NCI-H2107 (cell line): ENCODE results near the gene ZNF556.

Experiments
- DNase-seq: peaks from one replicate; lab custom pipeline; 2025; lab: John Stamatoyannopoulos, UW

The ZNF556 gene

DNA sequence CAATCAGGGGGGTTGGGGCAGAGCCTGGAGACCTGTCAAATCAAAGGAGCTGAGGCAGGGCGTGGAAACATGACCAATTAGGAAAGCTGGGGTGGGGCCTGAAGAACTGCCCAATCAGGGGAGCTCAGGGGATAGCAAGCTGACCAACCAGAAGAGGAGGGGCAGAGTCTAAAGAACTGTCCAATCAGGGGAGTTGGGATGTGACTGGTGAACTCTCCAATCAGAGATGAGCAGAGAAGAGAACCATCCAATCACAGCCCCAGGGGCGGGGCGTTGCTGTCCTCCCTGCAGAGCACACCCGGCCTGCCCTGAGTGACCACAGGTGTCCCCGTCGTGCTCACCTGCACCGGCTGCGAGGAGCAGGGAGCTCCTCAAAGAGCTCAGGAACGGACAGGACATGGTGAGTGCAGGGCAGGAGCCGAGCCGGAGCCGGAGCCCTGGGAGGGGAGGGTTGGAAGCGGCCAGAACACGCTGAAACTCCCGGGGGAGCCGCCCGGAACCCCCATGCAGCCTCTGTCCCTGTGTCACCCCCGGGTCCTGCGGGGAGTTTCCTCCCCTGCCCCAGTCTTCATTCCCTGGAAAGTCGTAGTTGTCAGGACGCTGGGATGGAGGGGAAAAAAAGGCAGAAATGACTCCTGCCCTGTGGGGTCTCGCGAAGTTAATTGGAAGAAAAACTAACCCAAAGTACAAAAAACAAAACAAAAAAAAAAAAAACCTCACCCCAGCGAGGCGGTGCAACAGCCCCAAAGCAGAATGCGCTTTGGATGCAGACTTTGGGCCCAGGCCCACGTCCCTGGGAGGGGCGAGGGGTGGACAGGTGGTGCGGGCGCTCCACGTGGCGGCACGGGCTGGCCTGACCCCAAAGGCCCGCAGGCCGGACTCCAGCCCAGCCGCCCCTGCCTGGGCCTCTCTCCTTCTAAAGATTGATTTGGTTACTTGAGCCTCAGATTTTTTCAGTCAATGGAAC, at the start of gene ZNF556:
TSS of gene ZNF556 (plus strand) at position 311 of the 967 bp plus-strand sequence. CDS start at position 398, 87 bp downstream.
- DNase-seq = no peak

DNA sequence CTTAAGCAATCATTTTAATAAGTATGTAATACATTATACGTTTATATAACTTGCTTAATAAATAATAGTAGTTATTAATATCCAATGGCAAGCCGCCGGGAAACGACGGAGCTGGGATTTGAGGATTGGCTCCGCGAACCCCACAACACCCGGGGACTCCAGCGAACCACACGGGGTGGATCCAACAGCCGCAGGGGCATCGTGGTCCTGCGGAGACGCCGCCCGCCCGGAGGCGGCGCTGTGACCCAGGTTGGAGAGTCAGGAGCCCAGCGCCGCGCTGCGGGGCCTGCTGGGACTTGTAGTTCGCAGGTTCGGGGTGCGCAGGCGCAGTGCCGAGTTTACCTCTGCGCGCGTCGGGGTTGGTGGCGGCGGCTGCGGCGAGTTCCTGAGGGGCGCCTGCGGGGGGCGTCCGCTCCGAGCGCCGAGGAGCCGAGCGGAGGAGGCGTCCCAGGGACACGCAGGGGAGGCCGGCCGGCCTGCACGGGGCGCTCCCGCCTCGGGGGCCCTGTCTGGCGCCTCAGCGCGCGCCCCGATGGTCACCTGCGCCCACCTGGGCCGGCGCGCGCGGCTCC, 47.5 kb upstream of the ZNF556 start, which contains the start of gene ZNF554:
TSS of gene ZNF554 (plus strand) at position 329 of the 572 bp plus-strand sequence. CDS start at position 533, 204 bp downstream.
- DNase-seq = peak; percentile 94

DNA sequence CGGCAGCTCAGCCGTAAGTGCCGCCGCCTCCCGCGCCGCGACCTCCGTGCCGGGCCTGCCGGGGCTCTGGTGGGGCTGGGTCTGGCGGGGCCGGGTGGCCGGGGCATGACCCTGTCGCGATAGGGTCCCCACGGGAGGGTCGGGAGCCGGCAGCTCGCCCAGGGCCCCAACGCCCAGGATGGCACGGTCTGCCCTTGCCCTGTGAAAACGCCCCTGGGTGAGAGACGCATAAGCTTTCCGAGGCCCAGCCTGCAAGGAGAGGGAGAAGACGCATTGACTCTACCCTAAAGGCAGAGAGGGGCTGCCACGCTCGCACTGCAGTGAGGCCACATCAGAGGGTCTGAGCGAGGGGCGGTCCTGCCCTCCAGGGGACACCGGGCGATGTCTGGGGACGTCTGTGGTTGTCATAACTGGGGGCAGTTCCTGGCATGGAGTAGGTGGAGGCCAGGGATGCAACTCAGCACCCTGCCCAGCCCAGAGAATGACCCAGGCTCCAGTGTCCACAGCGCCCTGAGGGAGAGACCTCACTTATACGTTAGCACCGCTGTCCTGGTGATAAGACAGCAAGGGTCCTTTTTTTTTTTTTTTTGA, 46.9 kb upstream of the ZNF556 start:
- DNase-seq = no peak

DNA sequence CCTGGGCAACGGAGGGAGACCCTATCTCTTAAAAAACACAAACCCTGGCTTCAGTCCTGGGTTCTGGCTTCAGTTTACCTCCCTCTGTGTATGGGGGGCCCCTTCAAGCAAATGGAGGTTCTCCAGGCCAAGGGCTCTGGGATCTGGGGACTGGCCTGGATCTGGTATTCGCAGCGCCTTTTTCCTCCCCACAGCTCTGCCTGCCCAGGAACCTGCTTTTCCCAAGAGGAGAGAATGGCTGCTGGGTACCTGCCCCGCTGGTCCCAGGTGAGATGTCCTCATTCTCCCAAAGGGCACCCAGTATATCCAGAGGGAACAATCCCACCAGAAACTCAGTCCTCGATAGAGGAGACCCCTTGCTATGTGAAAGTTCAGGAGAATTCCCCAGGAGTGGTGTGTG, 44.3 kb upstream of the ZNF556 start:
- DNase-seq = no peak

DNA sequence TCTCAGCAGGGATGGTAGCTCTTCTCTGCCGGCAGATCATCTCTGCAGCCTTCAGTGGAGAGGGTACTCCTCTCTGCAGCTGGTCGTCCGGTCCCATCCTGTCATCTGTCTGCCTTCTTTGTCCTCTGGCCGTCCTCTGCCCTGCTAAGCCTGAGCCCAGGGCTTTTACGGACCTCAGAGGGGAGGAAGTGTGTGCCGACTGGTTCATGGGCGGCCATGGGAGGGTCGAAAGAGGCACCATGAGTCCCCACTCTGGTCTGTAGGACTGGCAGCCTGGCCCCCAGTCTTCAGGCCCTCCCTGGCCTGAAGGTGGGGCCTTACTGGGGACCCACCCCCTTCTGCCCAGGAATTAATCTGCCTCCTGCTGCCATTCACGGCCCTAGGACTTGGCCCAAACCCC, 43.5 kb upstream of the ZNF556 start:
- DNase-seq = no peak

DNA sequence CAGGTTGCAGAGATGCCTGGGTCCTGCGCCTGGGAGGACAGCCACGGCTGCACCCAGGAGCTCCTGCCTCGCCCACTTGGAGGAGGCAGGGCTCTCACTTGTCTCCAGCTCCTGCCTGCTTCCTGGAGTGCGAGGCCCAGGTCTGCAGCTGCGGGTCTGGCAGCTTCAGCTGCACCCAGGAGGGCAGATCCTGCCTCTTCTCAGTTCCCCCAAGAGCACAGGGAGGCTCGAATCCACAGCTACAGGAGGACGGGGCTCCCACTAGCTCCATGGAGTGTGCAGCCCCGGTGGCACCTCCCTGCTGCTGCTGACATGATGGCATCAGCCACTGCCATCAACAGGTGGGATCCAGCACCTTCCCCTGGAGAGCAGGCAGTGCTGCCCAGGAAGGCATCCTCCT, 43.0 kb upstream of the ZNF556 start:
- no peak for DNase-seq

DNA sequence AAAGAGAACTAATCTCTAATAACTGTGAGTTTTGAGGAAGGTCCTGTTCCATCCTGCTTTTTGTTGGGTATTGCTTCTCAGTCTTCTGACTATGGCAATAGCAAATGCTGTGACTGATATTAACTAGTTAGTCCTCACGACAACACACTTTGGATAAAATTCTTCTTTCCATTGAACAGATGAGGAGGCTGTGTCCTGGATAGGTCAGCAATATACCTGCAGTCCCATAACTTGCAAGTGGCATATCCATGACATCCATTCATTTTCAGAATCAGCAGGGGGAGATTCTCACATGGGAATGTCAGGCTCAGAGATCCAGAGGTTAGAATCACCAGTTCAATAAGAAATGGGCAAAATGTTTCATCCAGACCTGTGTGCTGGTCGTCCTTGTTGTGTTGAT, 40.1 kb upstream of the ZNF556 start:
- no peak for DNase-seq

DNA sequence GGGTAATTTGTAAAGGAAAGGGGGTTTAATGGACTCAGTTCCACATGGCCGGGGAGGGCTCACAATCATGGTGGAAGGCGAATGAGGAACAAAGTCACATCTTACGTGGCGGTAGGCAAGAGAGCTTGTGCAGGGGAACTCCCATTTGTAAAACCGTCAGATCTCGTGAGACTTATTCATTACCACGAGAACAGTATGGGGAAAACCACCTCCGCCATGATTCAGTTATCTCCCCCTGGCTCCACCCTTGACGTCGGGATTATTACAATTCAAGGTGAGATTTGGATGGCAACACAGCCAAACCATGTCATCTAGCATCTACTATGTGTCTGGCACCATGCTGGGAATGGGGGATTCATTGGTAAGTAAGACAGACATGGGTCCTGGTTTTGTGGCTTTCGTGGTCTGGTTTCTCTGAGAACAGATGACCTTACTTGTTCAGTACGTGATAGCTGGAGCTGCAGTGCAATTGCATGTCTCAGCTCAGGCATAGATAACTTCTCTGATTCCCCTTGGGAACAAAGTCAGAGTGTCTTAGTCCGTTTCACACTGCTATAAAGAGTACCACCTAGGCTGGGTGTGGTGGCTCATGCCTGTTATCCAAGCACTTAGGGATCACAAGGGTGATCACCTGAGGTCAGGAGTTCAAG, 39.2 kb upstream of the ZNF556 start:
- no peak for DNase-seq

DNA sequence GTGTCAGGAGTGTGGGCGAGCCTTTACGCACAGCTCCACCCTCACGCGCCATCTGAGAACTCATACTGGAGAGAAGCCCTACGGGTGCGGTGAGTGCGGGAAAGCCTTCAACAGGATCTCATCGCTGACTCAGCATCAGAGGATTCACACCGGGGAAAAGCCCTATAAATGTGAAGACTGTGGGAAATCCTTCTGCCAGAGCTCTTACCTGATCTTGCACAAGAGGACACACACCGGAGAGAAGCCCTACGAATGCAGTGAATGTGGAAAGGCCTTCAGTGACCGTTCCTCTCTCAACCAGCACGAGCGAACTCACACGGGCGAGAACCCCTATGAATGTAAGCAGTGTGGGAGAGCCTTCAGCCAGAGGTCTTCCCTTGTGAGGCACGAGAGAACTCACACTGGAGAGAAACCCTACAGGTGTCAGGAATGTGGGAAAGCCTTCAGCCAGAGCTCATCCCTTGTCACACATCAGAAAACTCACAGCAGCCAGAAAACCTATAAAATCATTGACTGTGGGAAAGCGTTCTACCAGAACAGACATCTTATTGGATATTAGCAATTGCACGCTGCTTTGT, 32.8 kb upstream of the ZNF556 start:
- DNase-seq = no peak

DNA sequence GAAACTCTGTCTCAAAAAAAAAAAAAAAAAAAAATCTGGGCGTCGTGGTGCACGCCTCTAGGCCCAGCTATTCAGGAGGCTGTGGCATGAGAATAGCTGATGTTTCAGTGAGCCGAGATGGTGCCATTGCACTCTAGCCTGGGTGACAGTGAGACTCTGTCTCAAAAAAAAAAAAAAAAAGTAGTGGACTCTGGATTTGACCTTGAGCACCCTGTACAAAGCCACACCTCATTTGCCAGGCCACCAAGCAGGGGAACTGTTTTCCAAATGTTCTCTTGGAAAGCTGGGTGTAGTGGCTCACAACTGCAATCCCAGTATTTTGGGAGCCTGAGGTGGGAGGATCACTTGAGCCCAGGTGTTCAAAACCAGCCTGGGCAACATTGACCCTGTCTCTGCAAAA, 29.7 kb upstream of the ZNF556 start:
- no peak for DNase-seq

DNA sequence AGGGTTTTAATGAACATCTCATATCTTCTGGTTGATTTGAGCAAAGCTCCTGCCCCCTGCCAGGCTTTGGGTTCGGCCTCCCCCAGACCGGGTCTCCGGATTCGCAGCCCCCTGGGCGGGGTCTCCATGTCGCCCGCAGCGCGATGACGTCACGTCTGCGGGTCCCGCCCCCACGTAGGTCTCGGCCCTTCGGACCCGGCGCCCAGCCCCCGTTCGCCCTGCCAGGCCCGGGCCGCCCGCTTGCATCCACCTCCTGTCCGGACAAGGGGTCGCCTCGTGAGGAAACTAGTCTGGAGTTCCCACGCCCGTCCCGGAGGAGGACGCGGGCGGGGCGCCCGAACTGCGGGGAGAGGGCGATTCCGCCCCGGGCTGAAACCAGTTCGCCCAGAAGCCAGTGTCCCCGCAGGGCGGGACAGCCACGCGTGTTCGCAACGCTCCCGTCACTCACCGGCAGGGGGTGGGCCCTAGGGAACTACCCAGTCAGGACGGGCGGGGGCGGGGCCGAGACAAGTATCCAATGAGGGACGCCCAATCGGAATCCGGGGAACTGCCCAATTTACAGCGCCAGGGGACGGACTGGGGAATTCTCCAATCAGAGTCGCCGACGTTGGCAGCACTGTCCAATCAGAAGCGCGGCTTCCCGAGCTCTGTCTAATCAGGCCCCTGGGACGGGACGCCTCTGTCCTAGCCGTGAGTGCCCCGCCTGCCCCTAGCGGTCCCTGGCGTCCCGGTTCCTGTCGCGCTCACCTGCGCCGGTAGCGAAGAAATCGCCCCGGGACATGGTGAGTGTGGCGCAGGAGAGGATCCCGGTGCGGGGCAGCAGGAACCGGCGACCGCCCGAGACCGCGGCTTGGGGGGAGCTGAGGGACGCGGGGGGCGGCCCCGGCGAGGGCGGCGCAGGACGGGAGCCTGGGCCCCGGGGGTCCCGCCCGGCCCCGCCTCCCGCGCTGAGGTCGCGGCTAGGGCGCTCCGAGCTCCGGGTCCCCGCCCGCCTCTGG, 26.0 kb upstream of the ZNF556 start, which contains the start of gene ZNF555:
TSS of gene ZNF555 (plus strand) at position 682 of the 998 bp plus-strand sequence. CDS start at position 780, 98 bp downstream.
- no peak for DNase-seq

DNA sequence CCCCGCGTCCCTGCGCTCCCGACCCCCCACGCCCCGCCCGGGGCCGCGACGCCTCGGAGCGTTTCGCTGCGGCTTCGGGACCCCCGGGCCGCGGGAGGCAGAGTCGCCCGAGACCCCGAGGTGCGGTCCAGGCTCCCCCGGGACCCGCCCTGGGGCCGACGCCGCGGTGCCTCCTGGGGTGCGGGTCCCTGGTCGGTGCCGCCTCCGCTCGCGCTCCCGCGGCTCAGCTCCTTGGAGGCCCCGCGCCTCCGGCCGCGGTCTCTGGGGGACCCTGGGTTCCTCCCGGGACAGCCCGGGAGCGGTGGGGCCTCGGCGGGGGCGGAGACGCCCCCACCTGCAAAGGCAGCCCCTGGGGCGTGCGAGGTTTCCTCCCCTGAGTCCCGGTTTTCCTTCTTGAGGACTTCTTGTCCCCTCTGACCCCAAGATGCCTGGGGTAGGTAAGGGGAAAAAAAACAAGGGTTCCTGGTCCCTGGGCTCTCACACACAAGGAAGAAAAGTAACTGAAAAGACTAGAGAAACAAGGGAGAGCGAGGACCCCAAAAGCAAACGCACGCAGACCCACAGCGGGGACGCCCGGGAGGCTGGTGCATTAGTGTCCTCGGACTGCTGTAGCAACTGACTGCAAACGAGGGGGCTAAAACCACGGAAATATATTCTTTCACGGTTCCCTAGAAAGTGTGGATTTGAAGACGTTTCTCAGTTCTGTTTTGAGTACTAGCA, 25.1 kb upstream of the ZNF556 start:
- no peak for DNase-seq

DNA sequence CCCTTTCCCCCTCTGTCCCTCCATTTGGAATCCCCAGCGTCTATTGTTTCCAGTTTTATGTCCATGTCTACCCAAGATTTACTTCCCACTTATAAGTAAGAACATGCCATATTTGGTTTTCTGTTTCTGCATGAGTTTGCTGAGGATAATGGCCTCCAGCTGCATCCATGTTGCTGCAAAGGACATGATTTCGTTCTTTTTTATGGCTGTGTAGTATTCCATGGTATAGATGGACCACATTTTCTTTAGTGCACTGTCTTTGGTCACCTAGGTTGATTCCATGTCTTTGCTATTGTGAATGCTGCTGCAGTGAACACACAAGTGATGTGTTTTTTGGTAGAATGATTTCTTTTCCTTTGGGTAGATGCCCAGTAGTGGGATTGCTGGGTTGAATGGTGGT, 22.0 kb upstream of the ZNF556 start:
- DNase-seq = no peak

DNA sequence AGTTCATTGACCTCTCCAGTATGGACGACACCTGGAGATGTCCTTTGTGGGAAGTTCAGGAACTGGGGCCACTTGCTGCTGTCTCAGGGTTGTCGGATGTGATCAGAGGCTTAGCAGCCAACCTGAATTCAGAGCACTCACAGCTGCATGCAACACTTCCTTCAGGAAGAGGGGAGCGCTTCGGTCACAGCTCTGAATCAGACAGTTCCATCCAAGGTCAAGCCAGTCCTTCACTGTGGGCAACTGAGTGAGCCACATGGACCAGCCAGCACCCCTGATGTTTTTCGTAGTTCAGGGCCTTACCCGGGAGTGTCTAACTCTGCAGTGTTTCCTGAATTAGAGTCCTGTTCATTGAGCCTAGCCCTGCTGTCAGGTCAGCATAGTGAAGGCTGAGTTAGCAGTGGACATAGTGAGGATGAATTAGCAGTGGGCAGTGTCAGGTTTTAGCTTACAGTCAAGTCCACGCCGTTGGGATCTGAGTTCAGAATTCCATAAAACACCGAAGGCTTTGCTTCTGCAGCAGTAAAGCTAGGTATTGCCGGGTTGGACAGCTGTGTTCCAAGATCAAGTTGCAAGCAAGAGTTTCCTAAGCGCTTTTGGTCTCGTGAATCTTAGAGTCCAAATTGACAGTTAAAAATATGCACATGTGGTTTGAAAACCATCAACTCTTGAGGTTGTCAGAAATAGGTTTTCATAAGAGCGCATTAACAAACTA, 20.8 kb upstream of the ZNF556 start:
- DNase-seq = no peak

DNA sequence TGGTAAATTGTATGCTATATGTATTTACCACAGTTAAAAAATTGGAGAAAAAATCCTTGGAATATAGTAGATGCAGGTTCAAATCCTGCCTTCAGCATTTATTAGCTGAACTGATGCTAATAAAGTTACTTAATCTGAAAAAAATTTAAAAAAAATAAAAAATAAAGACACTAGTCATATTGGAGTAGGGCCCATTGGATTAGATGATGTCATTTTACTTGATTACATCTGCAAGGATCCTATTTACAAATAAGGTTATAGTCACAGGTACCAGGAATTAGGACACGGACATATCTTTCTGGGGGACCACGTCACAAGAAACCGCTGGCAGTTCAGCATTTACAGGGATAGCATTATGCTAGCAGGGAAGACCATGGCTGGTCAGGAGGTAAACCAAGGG, 19.6 kb upstream of the ZNF556 start:
- DNase-seq = no peak

DNA sequence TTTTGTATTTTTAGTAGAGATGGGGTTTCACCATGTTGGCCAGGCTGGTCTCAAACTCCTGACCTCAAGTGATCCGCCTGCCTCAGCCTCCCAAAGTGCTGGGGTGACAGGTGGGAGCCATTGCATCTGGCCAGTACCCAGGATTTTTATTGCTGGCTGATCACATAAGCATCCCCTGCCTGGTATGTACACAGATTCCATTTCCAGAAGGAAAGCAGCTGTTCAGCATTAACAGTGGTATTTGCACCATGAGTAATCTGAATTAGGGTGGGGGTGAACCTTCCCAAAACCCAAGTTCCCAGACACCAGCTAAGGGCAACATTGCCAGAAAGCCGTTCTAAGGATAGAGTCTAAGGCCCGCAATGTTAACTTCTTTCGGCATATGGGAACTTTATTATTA, 18.5 kb upstream of the ZNF556 start:
- DNase-seq = no peak

DNA sequence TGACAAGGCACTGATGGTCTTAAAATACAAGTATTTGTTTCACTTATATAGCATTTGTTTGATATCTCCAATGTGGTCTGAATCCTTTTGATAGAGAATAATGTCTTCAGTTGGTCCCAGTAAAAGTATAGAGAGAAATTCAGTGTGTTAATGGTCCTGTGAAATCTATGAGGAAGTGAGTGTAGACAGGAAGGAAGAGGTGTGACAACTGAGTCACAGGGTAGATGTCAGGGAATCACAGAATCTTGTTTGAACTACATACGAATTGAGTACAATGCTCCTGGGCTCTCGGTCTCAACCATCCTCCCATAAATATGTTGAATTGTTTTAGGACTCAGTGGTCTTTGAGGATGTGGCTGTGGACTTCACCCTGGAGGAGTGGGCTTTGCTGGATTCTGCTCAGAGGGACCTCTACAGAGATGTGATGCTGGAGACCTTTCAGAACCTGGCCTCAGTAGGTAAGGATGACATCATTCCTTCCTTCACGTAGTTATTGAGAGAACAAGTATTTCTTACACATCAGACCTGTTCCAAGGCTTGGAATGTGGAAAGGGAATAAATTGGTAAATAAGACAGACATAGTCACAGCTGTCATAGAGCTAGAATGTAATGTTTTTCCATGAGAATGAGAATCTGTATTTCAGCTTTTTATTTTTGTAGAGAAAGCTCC, 16.7 kb upstream of the ZNF556 start:
- DNase-seq = no peak

DNA sequence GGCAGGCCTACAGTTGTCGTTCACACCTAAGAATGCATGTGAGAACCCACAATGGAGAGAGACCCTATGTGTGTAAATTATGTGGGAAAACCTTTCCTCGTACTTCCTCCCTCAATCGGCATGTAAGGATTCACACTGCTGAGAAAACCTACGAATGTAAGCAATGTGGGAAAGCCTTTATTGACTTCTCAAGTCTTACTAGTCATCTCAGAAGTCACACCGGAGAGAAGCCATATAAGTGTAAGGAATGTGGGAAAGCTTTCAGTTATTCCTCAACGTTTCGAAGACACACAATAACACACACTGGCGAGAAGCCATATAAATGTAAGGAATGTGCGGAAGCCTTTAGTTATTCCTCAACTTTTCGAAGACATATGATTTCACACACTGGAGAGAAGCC, 14.5 kb upstream of the ZNF556 start:
- no peak for DNase-seq
